HUDEP-2 (cell line): ENCODE data around the gene GCA.

Experiments used
- DNase-seq, 76 experiments: peaks; one replicate each; lab custom pipeline; 2025; ENCODE audit not compliant: unreplicated experiment in 76 of 76; lab: John Stamatoyannopoulos, UW

Gene GCA

GRCh38 chr2:162343824-162344616 lies at the start of gene GCA:
Gene GCA (plus strand): TSS chr2:162344132. CDS start chr2:162344249, 117 bp downstream.
- peak; percentile 41 to 98 (median 93) for DNase-seq

GRCh38 chr2:162295009-162295408 lies 48.9 kb upstream of the GCA start:
- DNase-seq = no peak

- peak in 42 of 76 experiments; percentile 2 to 75 (median 41) for DNase-seq
These were observed 45.9 kb upstream of the GCA start for GRCh38 chr2:162297925-162298552.

GRCh38 chr2:162298669-162299335 lies 45.1 kb upstream of the GCA start:
- no peak for DNase-seq

- DNase-seq = no peak
These were observed 43.7 kb upstream of the GCA start for GRCh38 chr2:162300266-162300665.

GRCh38 chr2:162301151-162301804 lies 42.7 kb upstream of the GCA start:
- DNase-seq = peak in 37 of 76 experiments; percentile 2 to 53 (median 13)

GRCh38 chr2:162301877-162302276 lies 42.1 kb upstream of the GCA start:
- no peak for DNase-seq

GRCh38 chr2:162305901-162306300 lies 38.0 kb upstream of the GCA start:
- DNase-seq = no peak

GRCh38 chr2:162308747-162309503 lies 35.0 kb upstream of the GCA start:
- no peak for DNase-seq

GRCh38 chr2:162312853-162313252 lies 31.1 kb upstream of the GCA start:
- no peak for DNase-seq

- no peak for DNase-seq
These were observed 28.0 kb upstream of the GCA start for GRCh38 chr2:162315938-162316337.

GRCh38 chr2:162316590-162316989 lies 27.3 kb upstream of the GCA start:
- DNase-seq = no peak

GRCh38 chr2:162317058-162317742 lies 26.7 kb upstream of the GCA start:
- peak in 2 of 76 experiments; percentile 7 to 15 for DNase-seq

- DNase-seq = peak in 32 of 76 experiments; percentile 2 to 53 (median 21)
These were observed 26.0 kb upstream of the GCA start for GRCh38 chr2:162317861-162318327.

- peak in 73 of 76 experiments; percentile 8 to 87 (median 67) for DNase-seq
These were observed 25.4 kb upstream of the GCA start, which contains the start of gene IFIH1 for GRCh38 chr2:162318328-162319180. Gene IFIH1 (minus strand): TSS chr2:162318684. CDS start chr2:162318307, 377 bp downstream.

GRCh38 chr2:162320864-162321517 lies 22.9 kb upstream of the GCA start:
- DNase-seq = no peak

- DNase-seq = no peak
These were observed 19.0 kb upstream of the GCA start for GRCh38 chr2:162324953-162325352.
